ENCODE data around the gene ASB1. TPM values are rescaled to one million over a fixed set of nuclear protein-coding genes. Genes with fewer than 3 reads are reported as not detected.

ASB1 gene
- total and polyA plus RNA-seq, 10 of the 15 experiments (the other 5 are each of a cell fraction or from before 2014, with no cell fraction given): 5.2 to 31.2 (median 25.8) TPM

DNA sequence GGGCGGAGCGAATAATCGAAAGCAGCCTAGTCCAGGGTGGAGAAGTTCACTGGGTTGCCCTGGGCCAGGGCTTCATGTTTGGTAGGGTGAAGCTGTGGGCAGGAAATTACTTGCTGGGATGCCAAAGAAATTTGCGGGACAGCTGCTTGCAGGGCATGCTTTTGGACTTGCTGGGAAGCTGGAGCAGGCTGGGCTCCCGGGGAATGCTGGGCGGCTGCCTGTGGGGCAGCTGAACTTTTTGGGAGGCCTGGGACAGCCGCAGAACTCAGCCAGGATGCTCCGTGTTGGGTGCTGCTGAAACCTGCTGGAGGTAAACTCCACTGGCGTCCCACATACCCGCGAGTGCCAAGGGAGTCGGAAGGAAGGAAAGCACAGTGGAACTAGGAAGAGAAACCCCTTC, 31.9 kb downstream of the ASB1 start:
- no peak overlapping the region for H3K9ac ChIP-seq (ENCODE audit: control insufficient read depth, insufficient read depth, low read length)
- WGBS (ENCODE audit: insufficient coverage, insufficient replicate concordance, low lambda C conversion rate, missing lambda C conversion rate): 65% methylated on average over 10 of the region's 12 CpGs
- FAIRE-seq (no peak), ATAC-seq (no peak), DNase-seq (ENCODE audit: low read depth, low spot score) (no peak)
- TF ChIP-seq BCL11A (IDR thresholded peaks at IDR 0.05; ENCODE audit: low read depth, low read length) (no peak), IKZF1 (conservative IDR thresholded peaks at IDR 0.05) (no peak), CBFB (IDR thresholded peaks at IDR 0.05; ENCODE audit: low read depth) (no peak), LARP7 (IDR thresholded peaks at IDR 0.05) (no peak), SMC3 (IDR thresholded peaks at IDR 0.05; ENCODE audit: borderline replicate concordance, low read length) (no peak), POLR2A (IDR thresholded peaks at IDR 0.05; ENCODE audit: low read depth, low read length) (no peak), BACH1 (IDR thresholded peaks at IDR 0.05; ENCODE audit: borderline replicate concordance) (no peak), KDM1A (IDR thresholded peaks at IDR 0.05; ENCODE audit: borderline replicate concordance) (no peak), TBL1XR1 (IDR thresholded peaks at IDR 0.05; ENCODE audit: low read depth, low read length) (no peak), NFXL1 (IDR thresholded peaks at IDR 0.05; ENCODE audit: borderline replicate concordance) (no peak)
- TF ChIP-seq, protein P1, sequence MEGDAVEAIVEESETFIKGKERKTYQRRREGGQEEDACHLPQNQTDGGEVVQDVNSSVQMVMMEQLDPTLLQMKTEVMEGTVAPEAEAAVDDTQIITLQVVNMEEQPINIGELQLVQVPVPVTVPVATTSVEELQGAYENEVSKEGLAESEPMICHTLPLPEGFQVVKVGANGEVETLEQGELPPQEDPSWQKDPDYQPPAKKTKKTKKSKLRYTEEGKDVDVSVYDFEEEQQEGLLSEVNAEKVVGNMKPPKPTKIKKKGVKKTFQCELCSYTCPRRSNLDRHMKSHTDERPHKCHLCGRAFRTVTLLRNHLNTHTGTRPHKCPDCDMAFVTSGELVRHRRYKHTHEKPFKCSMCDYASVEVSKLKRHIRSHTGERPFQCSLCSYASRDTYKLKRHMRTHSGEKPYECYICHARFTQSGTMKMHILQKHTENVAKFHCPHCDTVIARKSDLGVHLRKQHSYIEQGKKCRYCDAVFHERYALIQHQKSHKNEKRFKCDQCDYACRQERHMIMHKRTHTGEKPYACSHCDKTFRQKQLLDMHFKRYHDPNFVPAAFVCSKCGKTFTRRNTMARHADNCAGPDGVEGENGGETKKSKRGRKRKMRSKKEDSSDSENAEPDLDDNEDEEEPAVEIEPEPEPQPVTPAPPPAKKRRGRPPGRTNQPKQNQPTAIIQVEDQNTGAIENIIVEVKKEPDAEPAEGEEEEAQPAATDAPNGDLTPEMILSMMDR (IDR thresholded peaks at IDR 0.05 in 2 of 3, conservative IDR thresholded peaks at IDR 0.05 in 1 of 3; ENCODE audit: control insufficient read depth in 2 of 3, extremely low read depth in 1 of 3, insufficient read depth in 1 of 3, low read depth in 3 of 3, low read length in 3 of 3): no peak
- POLR2A ChIA-PET: no interaction called here
- SMC1A ChIA-PET (ENCODE audit: uncharacterized antibody, unreplicated experiment): no interaction called here
- CTCF ChIA-PET: interaction anchor here (0.6 kb wide), 1 partner anchor 56 kb away, joined by 3 read pairs; no protein-coding TSS in a partner anchor
- no peaks in the 10 kb centered on the region for H3K79me2 ChIP-seq (ENCODE audit: control insufficient read depth, insufficient read depth, low read length)
- H2AFZ ChIP-seq (ENCODE audit: control insufficient read depth, low read depth, low read length): no peak overlapping the region
- no peaks in the 10 kb centered on the region for H3K4me1 ChIP-seq (ENCODE audit: control insufficient read depth, insufficient read depth, low read length)
- H3K27ac ChIP-seq (ENCODE audit: control insufficient read depth, insufficient read depth): no peak overlapping the region
- intact Hi-C loops (cut with micrococcal nuclease; ENCODE audit: unreplicated experiment): no loop called here
- H3K4me3 ChIP-seq: no peak overlapping the region
- no peak overlapping the region for H3K4me2 ChIP-seq (ENCODE audit: control insufficient read depth, insufficient read depth)
- H3K9me3 ChIP-seq (replicated peaks; ENCODE audit: control insufficient read depth, insufficient read depth, low read length): no peaks in the 10 kb centered on the region; the same call in 1 of the 3 replicates
- no peaks in the 10 kb centered on the region for H4K20me1 ChIP-seq (ENCODE audit: control insufficient read depth, insufficient read depth)
- no TSS peak for BruUV-seq (replicated peaks)
- RAD21 ChIA-PET (ENCODE audit: unreplicated experiment): no interaction called here
- in situ Hi-C loops (cut with MboI): no loop called here
- H3K27me3 ChIP-seq (replicated peaks in 1 of 2; ENCODE audit: control insufficient read depth in 2 of 2, insufficient read depth in 2 of 2, low read length in 1 of 2): no peaks in the 10 kb centered on the region
- H3K36me3 ChIP-seq (ENCODE audit: control insufficient read depth in 2 of 2, insufficient read depth in 2 of 2, low read length in 1 of 2): no peaks in the 10 kb centered on the region

All from GM12878 (cell line).